Epithelial cell of esophagus (primary cell): Measurements from ENCODE around the gene MANSC1.

Experiments used
- DNase-seq: peaks from one replicate; pipeline ENCODE4 v3.0.0; 2010; ENCODE audit warnings: low read depth
- H3K4me3 ChIP-seq: 2 replicates; pipeline ENCODE4 v1.5.1; 2011; ENCODE audit warnings: mild to moderate bottlenecking, low read length, control low read depth
- TF ChIP-seq, protein P1 (sequence below): IDR thresholded peaks from 2 replicates; pipeline ENCODE4 v1.5.1; 2011; ENCODE audit warnings: low read depth, mild to moderate bottlenecking, low read length, control low read depth, inconsistent platforms; ENCODE audit not compliant: insufficient read depth; ENCODE audit errors: missing control alignments

MANSC1 gene

DNA sequence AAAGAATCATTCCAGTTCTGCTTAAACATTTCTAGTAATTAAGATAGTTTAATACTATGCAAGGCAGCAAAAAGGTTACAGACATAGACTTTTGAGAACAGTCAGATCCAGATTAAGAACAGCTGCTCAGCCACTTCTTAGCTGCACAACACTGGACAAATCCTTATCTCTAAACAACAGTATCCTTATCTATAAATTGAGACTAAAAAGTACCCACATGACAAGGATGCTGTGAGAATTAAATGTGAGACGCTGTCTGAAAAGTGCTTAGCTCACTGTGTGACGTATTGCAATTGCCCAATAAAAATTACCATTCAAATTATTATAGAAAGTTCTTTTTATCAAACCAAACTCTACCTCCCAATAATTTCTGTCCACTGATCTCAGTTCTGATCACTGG lies 42.4 kb upstream of the MANSC1 start:
- DNase-seq: no peak
- H3K4me3 ChIP-seq: no peak overlapping the region
- TF ChIP-seq, protein P1, sequence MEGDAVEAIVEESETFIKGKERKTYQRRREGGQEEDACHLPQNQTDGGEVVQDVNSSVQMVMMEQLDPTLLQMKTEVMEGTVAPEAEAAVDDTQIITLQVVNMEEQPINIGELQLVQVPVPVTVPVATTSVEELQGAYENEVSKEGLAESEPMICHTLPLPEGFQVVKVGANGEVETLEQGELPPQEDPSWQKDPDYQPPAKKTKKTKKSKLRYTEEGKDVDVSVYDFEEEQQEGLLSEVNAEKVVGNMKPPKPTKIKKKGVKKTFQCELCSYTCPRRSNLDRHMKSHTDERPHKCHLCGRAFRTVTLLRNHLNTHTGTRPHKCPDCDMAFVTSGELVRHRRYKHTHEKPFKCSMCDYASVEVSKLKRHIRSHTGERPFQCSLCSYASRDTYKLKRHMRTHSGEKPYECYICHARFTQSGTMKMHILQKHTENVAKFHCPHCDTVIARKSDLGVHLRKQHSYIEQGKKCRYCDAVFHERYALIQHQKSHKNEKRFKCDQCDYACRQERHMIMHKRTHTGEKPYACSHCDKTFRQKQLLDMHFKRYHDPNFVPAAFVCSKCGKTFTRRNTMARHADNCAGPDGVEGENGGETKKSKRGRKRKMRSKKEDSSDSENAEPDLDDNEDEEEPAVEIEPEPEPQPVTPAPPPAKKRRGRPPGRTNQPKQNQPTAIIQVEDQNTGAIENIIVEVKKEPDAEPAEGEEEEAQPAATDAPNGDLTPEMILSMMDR: no peak

DNA sequence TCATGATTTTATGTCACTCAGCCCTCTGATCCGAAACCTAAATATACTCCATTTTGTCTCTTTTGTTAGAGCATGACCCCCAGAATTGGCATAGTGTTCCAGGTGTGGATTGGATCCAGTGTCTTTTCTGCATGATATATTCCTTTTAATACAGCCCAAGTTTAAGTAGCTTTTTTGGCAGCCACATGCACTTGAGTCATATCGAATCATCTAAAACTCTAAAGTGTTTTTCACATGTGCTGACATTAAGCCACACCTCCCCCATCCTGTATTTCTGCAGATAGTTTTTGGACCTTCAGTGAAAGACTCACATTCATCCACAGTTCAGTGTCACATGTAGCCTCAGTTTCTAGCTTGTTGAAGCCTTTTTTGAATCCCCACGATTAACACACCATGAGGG lies 37.5 kb upstream of the MANSC1 start:
- no peak overlapping the region for H3K4me3 ChIP-seq
- peak; percentile 75 for DNase-seq
- TF ChIP-seq, protein P1: no peak

DNA sequence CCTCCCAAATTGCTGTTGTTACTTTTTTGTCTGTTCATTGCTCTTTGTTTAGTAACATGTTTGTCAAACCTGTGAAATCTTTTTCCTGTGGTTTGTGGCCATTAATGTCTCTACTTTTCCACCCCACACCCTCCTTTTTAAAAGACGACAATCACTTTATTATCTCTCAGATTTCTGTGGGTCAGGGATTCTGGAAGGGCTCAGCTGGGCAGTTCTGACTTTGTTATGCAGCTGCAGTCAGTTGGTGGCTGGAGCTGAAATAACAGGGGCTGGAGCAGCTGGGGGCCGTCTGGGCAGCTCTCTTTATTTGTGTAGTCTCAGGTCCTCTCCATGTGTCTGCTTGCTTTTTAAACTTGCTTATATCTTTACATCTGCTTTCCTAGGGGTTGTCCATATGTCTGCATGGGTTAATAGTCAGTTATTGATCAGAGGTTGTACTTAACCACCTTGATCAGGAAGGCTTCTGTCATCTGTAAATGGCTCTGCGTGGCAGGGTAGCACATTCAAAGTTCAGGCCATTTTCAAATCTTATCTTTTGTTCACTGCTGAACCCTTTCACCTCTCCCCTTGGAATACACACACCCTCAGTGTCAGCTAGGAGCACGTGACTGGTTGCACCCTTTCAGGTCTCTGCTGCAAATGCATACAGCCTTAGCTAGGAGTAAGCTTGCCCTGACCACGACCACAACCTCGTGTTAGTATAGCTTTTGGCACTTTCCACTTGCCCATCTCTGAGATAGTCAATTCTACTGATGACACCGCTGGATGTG lies 34.7 kb upstream of the MANSC1 start:
- H3K4me3 ChIP-seq: no peak overlapping the region
- DNase-seq: no peak
- TF ChIP-seq, protein P1: no peak

DNA sequence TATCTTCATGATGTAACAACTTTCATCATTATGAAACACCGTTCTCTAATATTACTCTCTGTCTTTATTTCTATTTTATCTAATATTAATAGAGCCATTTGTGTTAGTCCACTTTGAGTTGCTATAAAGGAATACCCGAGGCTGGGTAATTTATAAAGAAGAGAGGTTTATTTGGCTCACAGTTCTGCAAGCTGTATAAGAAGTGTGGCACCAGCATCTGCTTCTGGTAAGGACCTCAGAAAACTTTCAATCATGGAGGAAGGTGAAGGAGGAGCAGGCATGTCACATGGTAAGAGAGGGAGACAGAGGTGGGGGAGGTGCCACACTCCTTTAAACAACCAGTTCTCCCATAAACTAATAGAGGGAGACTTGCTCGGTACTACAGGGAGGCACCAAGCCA lies 31.9 kb upstream of the MANSC1 start:
- TF ChIP-seq, protein P1: no peak
- no peak for DNase-seq
- H3K4me3 ChIP-seq: no peak overlapping the region

DNA sequence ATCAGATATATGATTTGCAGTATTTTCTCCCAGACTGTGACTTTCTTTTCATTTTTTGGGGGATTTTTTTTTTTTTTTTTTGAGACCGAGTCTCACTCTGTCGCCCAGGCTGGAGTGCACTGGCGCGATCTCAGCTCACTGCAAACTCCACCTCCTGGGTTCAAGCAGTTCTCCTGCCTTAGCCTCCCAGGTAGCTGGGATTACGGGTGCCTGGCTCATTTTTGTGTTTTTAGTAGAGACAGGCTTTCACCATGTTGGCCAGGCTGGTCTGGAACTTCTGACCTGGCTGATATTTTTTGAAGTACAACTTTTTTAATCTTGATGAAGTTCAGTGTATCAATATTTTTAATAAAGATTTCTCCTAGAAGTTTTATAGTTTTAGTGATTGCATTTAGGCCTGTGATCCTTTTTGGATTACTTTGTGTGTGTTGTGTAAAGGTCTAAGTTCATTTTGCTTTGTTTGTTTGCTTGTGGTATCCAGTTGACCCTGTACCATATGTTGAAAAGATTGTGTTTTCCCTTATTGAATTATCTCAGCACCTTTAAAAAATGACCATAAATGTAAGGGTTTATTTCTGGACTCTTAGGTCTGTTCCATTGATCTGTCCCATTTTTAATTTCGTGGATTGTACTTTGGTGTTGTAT lies 31.0 kb upstream of the MANSC1 start:
- no peak overlapping the region for H3K4me3 ChIP-seq
- no peak for DNase-seq
- TF ChIP-seq, protein P1: no peak

DNA sequence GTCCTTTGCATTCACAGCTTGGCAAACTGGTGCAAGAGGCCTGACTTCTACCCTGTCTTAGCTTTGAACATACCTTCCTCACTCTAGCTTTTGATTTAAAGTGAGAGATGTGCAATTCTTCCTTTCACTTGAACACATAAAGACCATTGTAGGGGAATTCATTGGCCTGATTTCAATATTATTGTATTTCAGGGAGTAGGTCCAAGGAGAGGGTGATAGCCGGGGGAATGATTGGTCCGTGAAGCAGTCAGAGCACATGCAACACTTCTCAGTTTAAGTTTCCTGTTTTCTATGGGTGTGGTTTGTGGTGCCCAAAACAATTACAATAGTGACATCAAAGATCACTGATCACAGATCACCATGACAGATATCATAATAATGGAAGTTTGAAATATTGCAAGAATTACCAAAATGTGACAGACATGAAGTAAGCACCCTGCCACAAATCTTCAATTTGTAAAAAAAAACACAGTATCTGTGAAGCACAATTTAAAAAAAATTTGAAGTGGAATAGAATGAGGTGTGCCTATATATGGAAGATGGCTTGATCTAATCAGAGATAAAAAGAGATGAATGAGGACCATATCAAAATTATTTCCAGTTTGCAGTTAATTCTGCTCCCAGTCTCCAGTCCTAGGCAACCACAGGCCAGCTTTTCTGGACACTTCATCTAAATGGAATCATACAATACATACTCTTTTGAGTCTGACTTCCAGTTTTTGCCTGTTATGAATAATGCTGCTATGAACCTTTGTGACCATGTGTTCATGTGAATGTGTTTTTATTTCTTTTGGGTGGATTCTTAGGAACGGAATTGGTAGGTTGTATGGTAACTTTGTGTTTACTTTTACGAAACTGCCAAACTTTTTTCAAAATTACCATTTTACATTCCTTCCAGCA lies 30.0 kb upstream of the MANSC1 start:
- TF ChIP-seq, protein P1: no peak
- H3K4me3 ChIP-seq: no peak overlapping the region
- DNase-seq: no peak
